Neural cell (in vitro differentiated cells): ENCODE measurements around the gene TADA2A. TPM values are rescaled to one million over a fixed set of nuclear protein-coding genes. Genes with fewer than 3 reads are reported as not detected.

Experiments used
- H2AFZ ChIP-seq: fragments of 200-600, 300-800 bp; sonication (generic), shearing (Covaris generic); 2 replicates; pipeline ENCODE4 v1.6.0; 2014; ENCODE audit warnings: low read depth, mild to moderate bottlenecking, antibody characterized with exemption, low read length, moderate library complexity
- H3F3A ChIP-seq: fragments of 200-600 bp; shearing (Covaris generic); 2 replicates; pipeline ENCODE4 v1.6.1; 2016; ENCODE audit warnings: mild to moderate bottlenecking, moderate library complexity, mixed read lengths, antibody characterized with exemption, low read length; ENCODE audit not compliant: insufficient read depth, poor library complexity, severe bottlenecking
- H3K27ac ChIP-seq: fragments of 200-600, 300-800 bp; sonication (generic), shearing (Covaris generic); 2 replicates; pipeline ENCODE4 v1.5.1; 2014; ENCODE audit warnings: mild to moderate bottlenecking, low read length, moderate library complexity
- H3K27me3 ChIP-seq: fragments of 300-800, 200-600 bp; sonication (generic), shearing (Covaris generic); 2 replicates; pipeline ENCODE4 v1.6.0; 2014; ENCODE audit warnings: mild to moderate bottlenecking, low read depth, low read length, moderate library complexity; ENCODE audit not compliant: insufficient read depth
- H3K36me3 ChIP-seq: fragments of 300-800, 200-600 bp; sonication (generic), shearing (Covaris generic); 2 replicates; pipeline ENCODE4 v1.5.1; 2014; ENCODE audit warnings: mild to moderate bottlenecking, antibody characterized with exemption, low read length, moderate library complexity; ENCODE audit not compliant: insufficient read depth
- H3K4me2 ChIP-seq: fragments of 300-800, 200-600 bp; sonication (generic), shearing (Covaris generic); 2 replicates; pipeline ENCODE4 v1.6.0; 2014; ENCODE audit warnings: mild to moderate bottlenecking, low read length
- H3K4me3 ChIP-seq: fragments of 300-800, 200-600 bp; sonication (generic), shearing (Covaris generic); 2 replicates; pipeline ENCODE4 v1.5.1; 2014; ENCODE audit warnings: mild to moderate bottlenecking, low read length, moderate library complexity
- H3K79me2 ChIP-seq: fragments of 200-600 bp; shearing (Covaris generic); replicated peaks from 2 replicates; pipeline ENCODE4 v1.6.0; 2014; ENCODE audit warnings: mild to moderate bottlenecking, low read length, moderate library complexity; ENCODE audit not compliant: insufficient read depth
- H3K9ac ChIP-seq: fragments of 300-800, 200-600 bp; sonication (generic), shearing (Covaris generic); 2 replicates; pipeline ENCODE4 v1.6.1; 2016; ENCODE audit warnings: mild to moderate bottlenecking, low read length, mixed read lengths
- H3K9me2 ChIP-seq: fragments of 200-600 bp; shearing (Covaris generic); 2 replicates; pipeline ENCODE4 v1.6.1; 2016; ENCODE audit warnings: mild to moderate bottlenecking, low read length, mixed read lengths; ENCODE audit not compliant: insufficient read depth
- H3K9me3 ChIP-seq: fragments of 200-600, 300-800 bp; sonication (generic), shearing (Covaris generic); 2 replicates; pipeline ENCODE4 v1.6.1; 2016; ENCODE audit warnings: mild to moderate bottlenecking, mixed run types, low read length, moderate library complexity, mixed read lengths
- H4K20me1 ChIP-seq: fragments of 200-600 bp; shearing (Covaris generic); 2 replicates; pipeline ENCODE4 v1.6.1; 2016; ENCODE audit warnings: mild to moderate bottlenecking, mixed run types; ENCODE audit not compliant: insufficient read depth
- EP300 ChIP-seq: fragments of 450-650 bp; conservative IDR thresholded peaks from 2 replicates; pipeline ENCODE4 v1.6.1; 2014; ENCODE audit warnings: antibody characterized with exemption, mild to moderate bottlenecking, moderate library complexity; ENCODE audit not compliant: poor library complexity, severe bottlenecking
- EZH2 ChIP-seq: fragments of 200-600, 300-800 bp; shearing (Covaris generic), sonication (generic); IDR thresholded peaks from 2 replicates; pipeline ENCODE4 v1.6.1; 2014; ENCODE audit warnings: antibody characterized with exemption, low read length, borderline replicate concordance, mild to moderate bottlenecking; ENCODE audit not compliant: insufficient read depth, poor library complexity, severe bottlenecking
- MXI1 ChIP-seq: fragments of 450-650 bp; conservative IDR thresholded peaks from 2 replicates; pipeline ENCODE4 v1.6.1; 2014; ENCODE audit warnings: antibody characterized with exemption, mild to moderate bottlenecking; ENCODE audit not compliant: poor library complexity, severe bottlenecking
- POLR2AphosphoS5 ChIP-seq: IDR thresholded peaks from 2 replicates; pipeline ENCODE4 v1.6.1; 2012
- RAD21 ChIP-seq: fragments of 450-650 bp; conservative IDR thresholded peaks from 2 replicates; pipeline ENCODE4 v1.6.1; 2014; ENCODE audit warnings: antibody characterized with exemption, mild to moderate bottlenecking, moderate library complexity
- SMC3 ChIP-seq: fragments of 450-650 bp; conservative IDR thresholded peaks from 2 replicates; pipeline ENCODE4 v1.6.1; 2014; ENCODE audit warnings: antibody characterized with exemption, mild to moderate bottlenecking, moderate library complexity; ENCODE audit not compliant: poor library complexity
- TAF1 ChIP-seq: IDR thresholded peaks from 2 replicates; pipeline ENCODE4 v1.6.1; 2012; ENCODE audit warnings: low read depth
- polyA plus RNA-seq: library from polyadenylated mRNA; depleted of rRNA; stranded (reverse); fragments of >200 nt; gene quantifications from 2 replicates; pipeline ENCODE4 v1.2.3, GENCODE V29; 2014
- TF ChIP-seq, protein P1 (sequence below): fragments of 450-650 bp; IDR thresholded peaks from 2 replicates; pipeline ENCODE4 v1.5.1; 2014; ENCODE audit warnings: antibody characterized with exemption, mild to moderate bottlenecking, moderate library complexity; ENCODE audit not compliant: poor library complexity, severe bottlenecking
- TF ChIP-seq, protein P2 (sequence below): IDR thresholded peaks from 2 replicates; pipeline ENCODE4 v1.6.1; 2012; ENCODE audit warnings: borderline replicate concordance

TADA2A gene
- polyA plus RNA-seq, 1 donor from 2014 or later: 23.5 TPM

DNA sequence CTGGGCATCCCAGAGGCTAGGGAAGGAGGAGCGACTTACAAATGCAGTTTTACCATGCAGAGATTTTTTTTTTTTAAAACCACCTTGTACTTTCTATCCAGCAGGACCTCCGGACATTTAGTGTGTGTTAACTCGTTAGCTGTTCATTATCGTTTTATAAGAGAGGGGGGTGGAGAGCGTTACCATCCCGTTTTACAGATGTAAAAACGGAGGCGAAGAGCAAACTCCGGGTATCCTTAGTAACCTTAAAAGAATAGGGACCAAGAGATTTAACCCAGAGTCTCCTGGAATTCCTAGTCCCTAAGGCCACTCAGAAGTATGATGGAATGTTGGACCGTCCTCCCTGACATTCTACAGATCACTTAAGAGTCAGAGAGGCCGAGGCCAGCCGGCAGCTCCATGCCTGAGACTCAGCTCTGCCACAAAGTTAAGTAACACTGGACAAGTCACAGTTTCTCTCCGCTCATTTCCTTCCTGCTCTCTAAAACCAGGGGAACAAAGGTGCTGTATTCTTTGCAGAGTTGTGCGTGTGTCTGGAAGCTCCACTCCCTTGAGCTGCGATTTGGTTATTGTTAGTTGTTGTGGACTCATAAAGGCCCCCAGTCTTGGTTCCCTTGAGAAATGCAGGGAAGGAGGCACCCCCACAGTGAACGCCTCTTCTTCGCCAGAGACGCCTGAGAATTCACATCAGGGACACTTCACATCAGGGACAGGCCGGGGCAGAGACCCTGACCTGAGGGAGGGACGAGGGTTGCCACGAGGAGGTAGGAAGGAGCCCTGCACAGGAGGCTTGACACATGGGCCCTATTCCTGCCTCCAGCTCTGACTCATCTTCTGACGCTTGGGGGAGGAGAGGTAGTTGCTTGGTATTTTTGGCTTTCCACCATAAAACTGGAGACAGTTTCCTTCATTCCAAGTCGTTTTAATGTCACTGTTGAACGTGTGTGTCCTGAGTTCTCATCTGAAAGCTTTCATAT, 84.2 kb downstream of the TADA2A start:
- H3K9ac ChIP-seq: peak overlapping the region; percentile 50
- TF ChIP-seq TAF1 (no peak), RAD21 (no peak), EP300 (no peak), MXI1 (no peak), EZH2 (no peak), SMC3 (no peak), POLR2AphosphoS5 (no peak)
- TF ChIP-seq, protein P1, sequence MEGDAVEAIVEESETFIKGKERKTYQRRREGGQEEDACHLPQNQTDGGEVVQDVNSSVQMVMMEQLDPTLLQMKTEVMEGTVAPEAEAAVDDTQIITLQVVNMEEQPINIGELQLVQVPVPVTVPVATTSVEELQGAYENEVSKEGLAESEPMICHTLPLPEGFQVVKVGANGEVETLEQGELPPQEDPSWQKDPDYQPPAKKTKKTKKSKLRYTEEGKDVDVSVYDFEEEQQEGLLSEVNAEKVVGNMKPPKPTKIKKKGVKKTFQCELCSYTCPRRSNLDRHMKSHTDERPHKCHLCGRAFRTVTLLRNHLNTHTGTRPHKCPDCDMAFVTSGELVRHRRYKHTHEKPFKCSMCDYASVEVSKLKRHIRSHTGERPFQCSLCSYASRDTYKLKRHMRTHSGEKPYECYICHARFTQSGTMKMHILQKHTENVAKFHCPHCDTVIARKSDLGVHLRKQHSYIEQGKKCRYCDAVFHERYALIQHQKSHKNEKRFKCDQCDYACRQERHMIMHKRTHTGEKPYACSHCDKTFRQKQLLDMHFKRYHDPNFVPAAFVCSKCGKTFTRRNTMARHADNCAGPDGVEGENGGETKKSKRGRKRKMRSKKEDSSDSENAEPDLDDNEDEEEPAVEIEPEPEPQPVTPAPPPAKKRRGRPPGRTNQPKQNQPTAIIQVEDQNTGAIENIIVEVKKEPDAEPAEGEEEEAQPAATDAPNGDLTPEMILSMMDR: no peak
- H3K4me3 ChIP-seq: peak overlapping the region; percentile 83
- peaks cover 15% of the 10 kb centered on the region for H3K27me3 ChIP-seq
- H3K27ac ChIP-seq: no peak overlapping the region
- no peaks in the 10 kb centered on the region for H3K9me3 ChIP-seq
- H3K36me3 ChIP-seq: no peaks in the 10 kb centered on the region
- peak overlapping the region; percentile 6 for H2AFZ ChIP-seq
- peak overlapping the region; percentile 98 for H3K4me2 ChIP-seq
- H3F3A ChIP-seq: no peaks in the 10 kb centered on the region
- H3K79me2 ChIP-seq: peaks cover 33% of the 10 kb centered on the region
- no peaks in the 10 kb centered on the region for H4K20me1 ChIP-seq
- no peaks in the 10 kb centered on the region for H3K9me2 ChIP-seq

DNA sequence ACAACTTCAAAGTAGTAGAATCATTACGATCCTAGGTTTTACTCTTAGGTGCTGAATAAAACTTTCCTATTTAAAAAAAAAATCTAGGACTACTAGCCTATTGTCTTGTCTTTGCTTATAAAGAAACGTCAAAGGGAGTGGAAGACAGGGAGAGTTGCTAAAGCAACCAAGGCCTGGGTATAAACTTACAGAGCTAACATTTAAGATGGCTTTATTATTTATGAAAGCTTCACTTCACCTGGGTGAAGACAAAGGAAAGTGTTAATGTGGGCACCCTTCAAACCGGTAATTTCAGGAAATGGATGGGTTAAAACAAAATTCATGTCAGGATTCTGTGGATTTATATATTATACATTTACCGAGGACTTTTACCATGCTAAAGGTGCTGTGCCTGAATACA, 85.5 kb downstream of the TADA2A start:
- Histone ChIP-seq H3K4me2 (no peak overlapping the region), H3F3A (no peaks in the 10 kb centered on the region), H3K9ac (no peak overlapping the region), H3K36me3 (no peaks in the 10 kb centered on the region), H3K9me2 (no peaks in the 10 kb centered on the region), H2AFZ (no peak overlapping the region), H3K9me3 (no peaks in the 10 kb centered on the region), H3K27me3 (peaks cover 13% of the 10 kb centered on the region), H3K27ac (no peak overlapping the region), H3K4me3 (peak overlapping the region; percentile 83), H3K79me2 (peaks cover 33% of the 10 kb centered on the region), H4K20me1 (no peaks in the 10 kb centered on the region)
- TF ChIP-seq SMC3: no peak
- no peak for TF ChIP-seq RAD21
- no peak for TF ChIP-seq TAF1
- no peak for TF ChIP-seq EZH2
- TF ChIP-seq MXI1: no peak
- TF ChIP-seq, protein P1: no peak
- no peak for TF ChIP-seq POLR2AphosphoS5
- TF ChIP-seq, protein P2, sequence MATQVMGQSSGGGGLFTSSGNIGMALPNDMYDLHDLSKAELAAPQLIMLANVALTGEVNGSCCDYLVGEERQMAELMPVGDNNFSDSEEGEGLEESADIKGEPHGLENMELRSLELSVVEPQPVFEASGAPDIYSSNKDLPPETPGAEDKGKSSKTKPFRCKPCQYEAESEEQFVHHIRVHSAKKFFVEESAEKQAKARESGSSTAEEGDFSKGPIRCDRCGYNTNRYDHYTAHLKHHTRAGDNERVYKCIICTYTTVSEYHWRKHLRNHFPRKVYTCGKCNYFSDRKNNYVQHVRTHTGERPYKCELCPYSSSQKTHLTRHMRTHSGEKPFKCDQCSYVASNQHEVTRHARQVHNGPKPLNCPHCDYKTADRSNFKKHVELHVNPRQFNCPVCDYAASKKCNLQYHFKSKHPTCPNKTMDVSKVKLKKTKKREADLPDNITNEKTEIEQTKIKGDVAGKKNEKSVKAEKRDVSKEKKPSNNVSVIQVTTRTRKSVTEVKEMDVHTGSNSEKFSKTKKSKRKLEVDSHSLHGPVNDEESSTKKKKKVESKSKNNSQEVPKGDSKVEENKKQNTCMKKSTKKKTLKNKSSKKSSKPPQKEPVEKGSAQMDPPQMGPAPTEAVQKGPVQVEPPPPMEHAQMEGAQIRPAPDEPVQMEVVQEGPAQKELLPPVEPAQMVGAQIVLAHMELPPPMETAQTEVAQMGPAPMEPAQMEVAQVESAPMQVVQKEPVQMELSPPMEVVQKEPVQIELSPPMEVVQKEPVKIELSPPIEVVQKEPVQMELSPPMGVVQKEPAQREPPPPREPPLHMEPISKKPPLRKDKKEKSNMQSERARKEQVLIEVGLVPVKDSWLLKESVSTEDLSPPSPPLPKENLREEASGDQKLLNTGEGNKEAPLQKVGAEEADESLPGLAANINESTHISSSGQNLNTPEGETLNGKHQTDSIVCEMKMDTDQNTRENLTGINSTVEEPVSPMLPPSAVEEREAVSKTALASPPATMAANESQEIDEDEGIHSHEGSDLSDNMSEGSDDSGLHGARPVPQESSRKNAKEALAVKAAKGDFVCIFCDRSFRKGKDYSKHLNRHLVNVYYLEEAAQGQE: no peak
- no peak for TF ChIP-seq EP300
